HEK293 (cell line): ENCODE data around the gene AGAP1.

Experiments used
- CTCF ChIA-PET: fragments of 350-600 bp; formaldehyde crosslinking; extraction: SDS; loops from one replicate; lab custom pipeline; 2021; ENCODE audit warnings: antibody characterized with exemption; lab: Yijun Ruan, JAX
- POLR2A ChIA-PET: fragments of 300-600 bp; formaldehyde crosslinking; extraction: SDS; loops from one replicate; lab custom pipeline; 2020; ENCODE audit warnings: antibody characterized with exemption, inconsistent platforms; lab: Yijun Ruan, JAX
- H3K27ac ChIP-seq: fragments of 200-500 bp; sonication (Bioruptor generic); 2 replicates; pipeline ENCODE4 v1.5.1; 2014; ENCODE audit warnings: low read depth, low read length, control low read depth, inconsistent platforms; ENCODE audit errors: extremely low read depth
- H3K36me3 ChIP-seq, 2 experiments: fragments of 200-500 bp in 1 of 2; sonication (Bioruptor generic) in 1 of 2; 1 replicate in 1 of 2; 2 replicates in 1 of 2; pipeline ENCODE4 v1.5.1; 2014 to 2017; ENCODE audit warnings: inconsistent platforms in 2 of 2, low read length in 2 of 2; ENCODE audit not compliant: control insufficient read depth in 2 of 2, insufficient read depth in 1 of 2
- H3K4me1 ChIP-seq: fragments of 200-500 bp; sonication (Bioruptor generic); 2 replicates; pipeline ENCODE4 v1.5.1; 2014; ENCODE audit warnings: mild to moderate bottlenecking, low read length, inconsistent platforms; ENCODE audit not compliant: control insufficient read depth, insufficient read depth
- H3K4me3 ChIP-seq: 2 replicates; pipeline ENCODE4 v1.5.1; 2011; ENCODE audit warnings: low read depth, mild to moderate bottlenecking, control low read depth, low read length, moderate library complexity
- H3K9me3 ChIP-seq: fragments of 200-500 bp; sonication (Bioruptor generic); 2 replicates; pipeline ENCODE4 v1.5.1; 2014; ENCODE audit warnings: low read depth, low read length, inconsistent platforms; ENCODE audit not compliant: control insufficient read depth, insufficient read depth
- HOXC10 ChIP-seq: sonication (generic); formaldehyde crosslinking; IDR thresholded peaks from 2 replicates; pipeline ENCODE4 v1.8.1; 2023; ENCODE audit warnings: mild to moderate bottlenecking, missing genetic modification reagents
- INSM2 ChIP-seq: fragments of 450-650 bp; formaldehyde crosslinking; IDR thresholded peaks from 2 replicates; pipeline ENCODE4 v1.5.1; 2016; ENCODE audit warnings: missing biosample characterization, missing genetic modification characterization
- KLF16 ChIP-seq: fragments of 450-650 bp; formaldehyde crosslinking; IDR thresholded peaks from 2 replicates; pipeline ENCODE4 v1.5.1; 2017; ENCODE audit warnings: missing biosample characterization, missing genetic modification characterization
- KLF7 ChIP-seq: fragments of 450-650 bp; formaldehyde crosslinking; IDR thresholded peaks from 2 replicates; pipeline ENCODE4 v1.5.1; 2016; ENCODE audit warnings: missing biosample characterization, missing genetic modification characterization, borderline replicate concordance
- OVOL3 ChIP-seq: fragments of 450-650 bp; formaldehyde crosslinking; IDR thresholded peaks from 2 replicates; pipeline ENCODE4 v1.5.1; 2016; ENCODE audit warnings: missing biosample characterization, missing genetic modification characterization
- SETDB1 ChIP-seq: IDR thresholded peaks from one replicate; pipeline ENCODE4 v1.6.1; 2017; ENCODE audit warnings: mild to moderate bottlenecking, low read length, moderate library complexity, mixed read lengths; ENCODE audit not compliant: insufficient read length
- WT1 ChIP-seq: fragments of 450-650 bp; formaldehyde crosslinking; IDR thresholded peaks from 2 replicates; pipeline ENCODE4 v1.5.1; 2016; ENCODE audit warnings: missing biosample characterization, missing genetic modification characterization
- ZBTB8A ChIP-seq: fragments of 450-650 bp; formaldehyde crosslinking; IDR thresholded peaks from 2 replicates; pipeline ENCODE4 v1.5.1; 2016; ENCODE audit warnings: missing biosample characterization, missing genetic modification characterization
- ZNF140 ChIP-seq: fragments of 450-650 bp; formaldehyde crosslinking; IDR thresholded peaks from 2 replicates; pipeline ENCODE4 v1.5.1; 2016; ENCODE audit warnings: missing biosample characterization, missing genetic modification characterization
- ZNF169 ChIP-seq: fragments of 450-650 bp; formaldehyde crosslinking; IDR thresholded peaks from 2 replicates; pipeline ENCODE4 v1.5.1; 2016; ENCODE audit warnings: missing biosample characterization, missing genetic modification characterization
- ZNF174 ChIP-seq: fragments of 450-650 bp; formaldehyde crosslinking; IDR thresholded peaks from 2 replicates; pipeline ENCODE4 v1.5.0; 2017; ENCODE audit warnings: missing biosample characterization, mild to moderate bottlenecking, missing genetic modification characterization
- ZNF280D ChIP-seq: fragments of 450-650 bp; formaldehyde crosslinking; IDR thresholded peaks from 2 replicates; pipeline ENCODE4 v1.5.1; 2016; ENCODE audit warnings: missing biosample characterization, missing genetic modification characterization
- ZNF362 ChIP-seq: fragments of 450-650 bp; formaldehyde crosslinking; IDR thresholded peaks from 2 replicates; pipeline ENCODE4 v1.5.1; 2016; ENCODE audit warnings: missing biosample characterization, missing genetic modification characterization
- ZNF37A ChIP-seq: fragments of 450-650 bp; IDR thresholded peaks from 2 replicates; pipeline ENCODE4 v1.5.1; 2018; ENCODE audit warnings: missing biosample characterization, missing genetic modification characterization
- ZNF514 ChIP-seq: fragments of 450-650 bp; formaldehyde crosslinking; IDR thresholded peaks from 2 replicates; pipeline ENCODE4 v1.5.1; 2016; ENCODE audit warnings: missing biosample characterization, missing genetic modification characterization
- ZNF529 ChIP-seq: fragments of 450-650 bp; formaldehyde crosslinking; IDR thresholded peaks from 2 replicates; pipeline ENCODE4 v1.5.1; 2017; ENCODE audit warnings: missing genetic modification characterization, missing biosample characterization; ENCODE audit not compliant: insufficient replicate concordance
- ZNF548 ChIP-seq: fragments of 450-650 bp; formaldehyde crosslinking; IDR thresholded peaks from 2 replicates; pipeline ENCODE4 v1.5.1; 2016; ENCODE audit warnings: missing biosample characterization, missing genetic modification characterization
- ZNF571 ChIP-seq: fragments of 450-650 bp; formaldehyde crosslinking; IDR thresholded peaks from 2 replicates; pipeline ENCODE4 v1.5.0; 2017; ENCODE audit warnings: missing biosample characterization, missing genetic modification characterization
- ZNF580 ChIP-seq: fragments of 450-650 bp; formaldehyde crosslinking; IDR thresholded peaks from 2 replicates; pipeline ENCODE4 v1.5.1; 2016; ENCODE audit warnings: missing biosample characterization, missing genetic modification characterization
- ZNF585B ChIP-seq: fragments of 450-650 bp; formaldehyde crosslinking; IDR thresholded peaks from 2 replicates; pipeline ENCODE4 v1.5.1; 2016; ENCODE audit warnings: missing biosample characterization, missing genetic modification characterization
- ZNF596 ChIP-seq: fragments of 450-650 bp; IDR thresholded peaks from 2 replicates; pipeline ENCODE4 v1.5.0; 2018; ENCODE audit warnings: missing biosample characterization, mild to moderate bottlenecking, missing genetic modification characterization, moderate library complexity
- ZNF677 ChIP-seq: fragments of 450-650 bp; IDR thresholded peaks from 2 replicates; pipeline ENCODE4 v1.5.0; 2018; ENCODE audit warnings: missing biosample characterization, mild to moderate bottlenecking, missing genetic modification characterization, moderate library complexity
- ZNF768 ChIP-seq: fragments of 450-650 bp; formaldehyde crosslinking; IDR thresholded peaks from 2 replicates; pipeline ENCODE4 v1.5.1; 2018; ENCODE audit warnings: missing biosample characterization, mild to moderate bottlenecking, missing genetic modification characterization
- ZNF776 ChIP-seq: fragments of 450-650 bp; formaldehyde crosslinking; IDR thresholded peaks from 2 replicates; pipeline ENCODE4 v1.5.0; 2017; ENCODE audit warnings: missing biosample characterization, missing genetic modification characterization, borderline replicate concordance
- ZNF785 ChIP-seq: fragments of 450-650 bp; formaldehyde crosslinking; IDR thresholded peaks from 2 replicates; pipeline ENCODE4 v1.5.1; 2016; ENCODE audit warnings: missing biosample characterization, missing genetic modification characterization

The AGAP1 gene

GRCh38 chr2:235918876-235919275 lies 425.0 kb downstream of the AGAP1 start:
- POLR2A ChIA-PET: no interaction called here
- H3K27ac ChIP-seq: no peak overlapping the region
- peaks cover under 1% of the 10 kb centered on the region for H3K4me1 ChIP-seq
- CTCF ChIA-PET: interaction anchor here (0.7 kb wide), 1 partner anchor 251 kb away, joined by 3 read pairs; no protein-coding TSS in a partner anchor
- no peaks in the 10 kb centered on the region; the same call in 1 of the 2 replicates for H3K9me3 ChIP-seq
- H3K4me3 ChIP-seq: no peak overlapping the region
- peaks cover 0 to 13% of the 10 kb centered on the region in 2 experiments; a peak in 1 of 3 replicates for H3K36me3 ChIP-seq
- TF ChIP-seq HOXC10: no peak
- TF ChIP-seq KLF16: no peak
- TF ChIP-seq ZNF776: no peak
- TF ChIP-seq ZNF768 (tag by site-specific recombination): no peak
- TF ChIP-seq ZNF785 (tag by site-specific recombination): no peak
- no peak for TF ChIP-seq ZNF677
- no peak for TF ChIP-seq ZNF362 (tag by site-specific recombination)
- no peak for TF ChIP-seq ZNF571
- no peak for TF ChIP-seq OVOL3 (tag by site-specific recombination)
- no peak for TF ChIP-seq ZNF140 (tag by site-specific recombination)
- no peak for TF ChIP-seq ZNF169 (tag by site-specific recombination)
- no peak for TF ChIP-seq SETDB1
- TF ChIP-seq INSM2: no peak
- no peak for TF ChIP-seq ZNF596 (tag by site-specific recombination)
- TF ChIP-seq ZBTB8A (tag by site-specific recombination): no peak

- H3K4me1 ChIP-seq: no peaks in the 10 kb centered on the region
- ChIA-PET CTCF (interaction anchor here (1.2 kb wide), 1 partner anchor 14 kb away, joined by 6 read pairs; no protein-coding TSS in a partner anchor), POLR2A (no interaction called here)
- no peak overlapping the region for H3K4me3 ChIP-seq
- H3K27ac ChIP-seq: no peak overlapping the region
- peaks cover 0 to 6% of the 10 kb centered on the region in 2 experiments; a peak in 1 of 3 replicates for H3K36me3 ChIP-seq
- no peaks in the 10 kb centered on the region; the same call in 1 of the 2 replicates for H3K9me3 ChIP-seq
- TF ChIP-seq ZNF37A (tag by site-specific recombination): no peak
Measured at GRCh38 chr2:235920216-235920865, 426.5 kb downstream of the AGAP1 start.

GRCh38 chr2:235921508-235922191 lies 427.8 kb downstream of the AGAP1 start:
- no peaks in the 10 kb centered on the region for H3K9me3 ChIP-seq
- H3K4me1 ChIP-seq: no peaks in the 10 kb centered on the region
- ChIA-PET POLR2A (no interaction called here), CTCF (interaction anchor here (1.0 to 1.2 kb wide), 2 partner anchors 13 to 15 kb away, joined by 3 to 6 read pairs; no protein-coding TSS in a partner anchor)
- H3K4me3 ChIP-seq: no peak overlapping the region
- peaks cover 0 to 3% of the 10 kb centered on the region in 2 experiments; a peak in 1 of 3 replicates for H3K36me3 ChIP-seq
- no peak overlapping the region for H3K27ac ChIP-seq
- no peak for TF ChIP-seq ZNF514
- TF ChIP-seq ZNF585B: no peak
- TF ChIP-seq ZNF140 (tag by site-specific recombination): no peak
- TF ChIP-seq ZNF174 (tag by site-specific recombination): no peak
- TF ChIP-seq WT1 (tag by site-specific recombination): no peak
- no peak for TF ChIP-seq ZNF280D
- TF ChIP-seq SETDB1: no peak
- no peak for TF ChIP-seq ZNF548
- TF ChIP-seq ZNF529 (tag by site-specific recombination): no peak
- no peak for TF ChIP-seq KLF7
- TF ChIP-seq ZNF580 (tag by site-specific recombination): no peak
